Measurements from ENCODE around the gene ESPL1. TPM values are rescaled to one million over a fixed set of nuclear protein-coding genes. Genes with fewer than 3 reads are reported as not detected.

Gene ESPL1
- total RNA-seq, 1 donor from 2014 or later: 20.8 TPM

GRCh38 chr12:53239643-53240258 is 28.3 kb upstream of the ESPL1 start:
- H3K27me3 Mint-ChIP-seq (ENCODE audit: low read depth): no peaks in the 10 kb centered on the region
- H3K36me3 Mint-ChIP-seq: no peaks in the 10 kb centered on the region
- no peak overlapping the region for H3K27ac Mint-ChIP-seq
- peaks cover 27% of the 10 kb centered on the region for H3K4me1 Mint-ChIP-seq
- no peak overlapping the region for H3K4me3 Mint-ChIP-seq
- no peaks in the 10 kb centered on the region for H3K9me3 Mint-ChIP-seq
- TF ChIP-seq, protein P1, sequence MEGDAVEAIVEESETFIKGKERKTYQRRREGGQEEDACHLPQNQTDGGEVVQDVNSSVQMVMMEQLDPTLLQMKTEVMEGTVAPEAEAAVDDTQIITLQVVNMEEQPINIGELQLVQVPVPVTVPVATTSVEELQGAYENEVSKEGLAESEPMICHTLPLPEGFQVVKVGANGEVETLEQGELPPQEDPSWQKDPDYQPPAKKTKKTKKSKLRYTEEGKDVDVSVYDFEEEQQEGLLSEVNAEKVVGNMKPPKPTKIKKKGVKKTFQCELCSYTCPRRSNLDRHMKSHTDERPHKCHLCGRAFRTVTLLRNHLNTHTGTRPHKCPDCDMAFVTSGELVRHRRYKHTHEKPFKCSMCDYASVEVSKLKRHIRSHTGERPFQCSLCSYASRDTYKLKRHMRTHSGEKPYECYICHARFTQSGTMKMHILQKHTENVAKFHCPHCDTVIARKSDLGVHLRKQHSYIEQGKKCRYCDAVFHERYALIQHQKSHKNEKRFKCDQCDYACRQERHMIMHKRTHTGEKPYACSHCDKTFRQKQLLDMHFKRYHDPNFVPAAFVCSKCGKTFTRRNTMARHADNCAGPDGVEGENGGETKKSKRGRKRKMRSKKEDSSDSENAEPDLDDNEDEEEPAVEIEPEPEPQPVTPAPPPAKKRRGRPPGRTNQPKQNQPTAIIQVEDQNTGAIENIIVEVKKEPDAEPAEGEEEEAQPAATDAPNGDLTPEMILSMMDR (IDR thresholded peaks at IDR 0.05; ENCODE audit: unreplicated experiment): no peak
- DNase-seq (ENCODE audit: low spot score in 2 of 2, unreplicated experiment in 2 of 2): no peak

- Mint-ChIP-seq H3K4me3 (no peak overlapping the region), H3K4me1 (peaks cover 11% of the 10 kb centered on the region)
These were observed 26.3 kb upstream of the ESPL1 start for GRCh38 chr12:53241623-53242412.

GRCh38 chr12:53244337-53244736 is 23.8 kb upstream of the ESPL1 start:
- no peak overlapping the region for H3K27ac Mint-ChIP-seq
- H3K36me3 Mint-ChIP-seq: no peaks in the 10 kb centered on the region
- no peak for DNase-seq (ENCODE audit: low spot score in 2 of 2, unreplicated experiment in 2 of 2)
- no peaks in the 10 kb centered on the region for H3K9me3 Mint-ChIP-seq
- TF ChIP-seq, protein P1 (IDR thresholded peaks at IDR 0.05; ENCODE audit: unreplicated experiment): no peak
- no peak overlapping the region for H3K4me3 Mint-ChIP-seq
- H3K27me3 Mint-ChIP-seq (ENCODE audit: low read depth): no peaks in the 10 kb centered on the region
- H3K4me1 Mint-ChIP-seq: peaks cover 11% of the 10 kb centered on the region

More at GRCh38 chr12:53241623-53242412, 26.3 kb upstream of the ESPL1 start:
- Mint-ChIP-seq H3K27me3 (ENCODE audit: low read depth) (no peaks in the 10 kb centered on the region), H3K27ac (peak overlapping the region; percentile 25), H3K36me3 (no peaks in the 10 kb centered on the region), H3K9me3 (no peaks in the 10 kb centered on the region)
- no peak for DNase-seq (ENCODE audit: low spot score in 2 of 2, unreplicated experiment in 2 of 2)
- TF ChIP-seq, protein P1 (IDR thresholded peaks at IDR 0.05; ENCODE audit: unreplicated experiment): no peak

GRCh38 chr12:53245286-53245685 is 22.8 kb upstream of the ESPL1 start:
- Mint-ChIP-seq H3K4me3 (no peak overlapping the region), H3K27ac (no peak overlapping the region), H3K36me3 (no peaks in the 10 kb centered on the region), H3K9me3 (no peaks in the 10 kb centered on the region), H3K4me1 (peaks cover 11% of the 10 kb centered on the region), H3K27me3 (ENCODE audit: low read depth) (no peaks in the 10 kb centered on the region)
- TF ChIP-seq, protein P1 (IDR thresholded peaks at IDR 0.05; ENCODE audit: unreplicated experiment): no peak
- no peak for DNase-seq (ENCODE audit: low spot score in 2 of 2, unreplicated experiment in 2 of 2)

GRCh38 chr12:53251477-53252348 is 16.4 kb upstream of the ESPL1 start:
- TF ChIP-seq, protein P1 (IDR thresholded peaks at IDR 0.05; ENCODE audit: unreplicated experiment): no peak
- H3K36me3 Mint-ChIP-seq: no peaks in the 10 kb centered on the region
- H3K27ac Mint-ChIP-seq: peak overlapping the region; percentile 95
- H3K4me1 Mint-ChIP-seq: peaks cover 24% of the 10 kb centered on the region
- H3K27me3 Mint-ChIP-seq (ENCODE audit: low read depth): no peaks in the 10 kb centered on the region
- H3K9me3 Mint-ChIP-seq: no peaks in the 10 kb centered on the region
- peak; percentile 71 to 81 for DNase-seq (ENCODE audit: low spot score in 2 of 2, unreplicated experiment in 2 of 2)
- H3K4me3 Mint-ChIP-seq: peak overlapping the region; percentile 94

Measured in mesothelial cell of epicardium (in vitro differentiated cells).